ENCODE data around the gene PTMS. TPM values are rescaled to one million over a fixed set of nuclear protein-coding genes. Genes with fewer than 3 reads are reported as not detected.

Gene PTMS
- total and polyA plus RNA-seq, 2 of the 13 experiments (the other 11 are each of a cell fraction or from before 2014, with no cell fraction given): 40.5 to 82.4 TPM

DNA sequence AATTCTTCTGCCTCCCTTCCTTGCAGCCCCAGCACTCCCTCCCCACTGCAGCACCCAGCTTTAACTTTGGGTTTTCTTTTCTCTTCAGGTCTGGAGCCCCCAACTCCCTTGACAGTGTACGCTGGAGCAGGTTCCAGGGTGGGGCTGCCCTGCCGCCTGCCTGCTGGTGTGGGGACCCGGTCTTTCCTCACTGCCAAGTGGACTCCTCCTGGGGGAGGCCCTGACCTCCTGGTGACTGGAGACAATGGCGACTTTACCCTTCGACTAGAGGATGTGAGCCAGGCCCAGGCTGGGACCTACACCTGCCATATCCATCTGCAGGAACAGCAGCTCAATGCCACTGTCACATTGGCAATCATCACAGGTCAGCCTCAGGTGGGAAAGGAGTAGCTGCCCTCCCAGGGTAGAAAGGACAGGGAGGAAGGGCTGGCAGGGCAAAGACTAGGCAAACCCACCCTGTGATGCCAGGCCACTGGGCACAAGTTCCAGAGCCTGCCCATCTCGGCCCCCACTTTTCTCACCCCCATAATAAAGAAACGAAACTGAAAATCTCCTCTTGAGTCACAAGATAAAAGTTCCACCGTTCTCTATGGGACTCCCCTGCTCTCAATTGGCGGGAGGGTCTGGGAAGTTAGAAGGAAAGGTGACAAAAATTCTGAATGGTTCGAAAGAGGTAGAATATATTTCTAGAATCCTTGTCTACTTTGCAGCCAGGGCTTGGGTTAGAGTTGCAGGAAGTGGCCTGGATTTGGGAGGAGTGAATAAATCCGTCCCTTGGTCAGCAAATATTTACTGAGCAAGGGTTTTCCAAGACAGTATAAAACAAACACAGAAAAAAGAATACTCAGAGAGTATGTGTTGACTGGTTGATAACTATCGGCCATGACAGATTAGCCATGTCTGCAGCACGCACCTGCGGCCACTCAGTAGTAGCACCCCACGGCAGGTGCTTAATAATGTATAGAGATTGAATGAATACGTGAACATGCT, 9.3 kb downstream of the PTMS start (continued):
- no peak for TF ChIP-seq ZNF512B (CRISPR knock-in tag; IDR thresholded peaks at IDR 0.05; ENCODE audit: borderline replicate concordance)
- no peak for TF ChIP-seq HNRNPLL (IDR thresholded peaks at IDR 0.05; ENCODE audit: low read depth, low read length, poor library complexity, severe bottlenecking)
- TF ChIP-seq ATF1 (CRISPR knock-in tag; IDR thresholded peaks at IDR 0.05): peak; percentile 43; the same call in 1 of the 2 replicates
- no peak for TF ChIP-seq ZNF790 (CRISPR knock-in tag; IDR thresholded peaks at IDR 0.05; ENCODE audit: borderline replicate concordance)
- peak; percentile 85; the same call in 1 of the 2 replicates for TF ChIP-seq FOXJ3 (CRISPR knock-in tag; IDR thresholded peaks at IDR 0.05; ENCODE audit: borderline replicate concordance)
- peak; percentile 94 for TF ChIP-seq FOXA3 (CRISPR knock-in tag; IDR thresholded peaks at IDR 0.05)
- TF ChIP-seq ESRRA (CRISPR knock-in tag; IDR thresholded peaks at IDR 0.05; ENCODE audit: low read depth): peak; percentile 46; the same call in 1 of the 2 replicates
- TF ChIP-seq ZBTB20 (CRISPR knock-in tag; IDR thresholded peaks at IDR 0.05; ENCODE audit: borderline replicate concordance, low read depth): no peak; the same call in 1 of the 2 replicates
- peak; percentile 42; the same call in 1 of the 2 replicates for TF ChIP-seq FOXK1 (CRISPR knock-in tag; IDR thresholded peaks at IDR 0.05; ENCODE audit: borderline replicate concordance, low read depth)
- TF ChIP-seq, protein P1, sequence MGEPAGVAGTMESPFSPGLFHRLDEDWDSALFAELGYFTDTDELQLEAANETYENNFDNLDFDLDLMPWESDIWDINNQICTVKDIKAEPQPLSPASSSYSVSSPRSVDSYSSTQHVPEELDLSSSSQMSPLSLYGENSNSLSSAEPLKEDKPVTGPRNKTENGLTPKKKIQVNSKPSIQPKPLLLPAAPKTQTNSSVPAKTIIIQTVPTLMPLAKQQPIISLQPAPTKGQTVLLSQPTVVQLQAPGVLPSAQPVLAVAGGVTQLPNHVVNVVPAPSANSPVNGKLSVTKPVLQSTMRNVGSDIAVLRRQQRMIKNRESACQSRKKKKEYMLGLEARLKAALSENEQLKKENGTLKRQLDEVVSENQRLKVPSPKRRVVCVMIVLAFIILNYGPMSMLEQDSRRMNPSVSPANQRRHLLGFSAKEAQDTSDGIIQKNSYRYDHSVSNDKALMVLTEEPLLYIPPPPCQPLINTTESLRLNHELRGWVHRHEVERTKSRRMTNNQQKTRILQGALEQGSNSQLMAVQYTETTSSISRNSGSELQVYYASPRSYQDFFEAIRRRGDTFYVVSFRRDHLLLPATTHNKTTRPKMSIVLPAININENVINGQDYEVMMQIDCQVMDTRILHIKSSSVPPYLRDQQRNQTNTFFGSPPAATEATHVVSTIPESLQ (CRISPR knock-in tag; conservative IDR thresholded peaks at IDR 0.05): 0 out of 2 replicates have a peak, but pooled peaks have one; percentile 54
- TF ChIP-seq ZFP1 (CRISPR knock-in tag; IDR thresholded peaks at IDR 0.05): peak; percentile 48; the same call in 1 of the 2 replicates
- TF ChIP-seq NFKBIZ (CRISPR knock-in tag; IDR thresholded peaks at IDR 0.05): 0 out of 2 replicates have a peak, but pooled peaks have one; percentile 43
- peak; percentile 59; the same call in 1 of the 2 replicates for TF ChIP-seq ZSCAN20 (CRISPR knock-in tag; IDR thresholded peaks at IDR 0.05; ENCODE audit: borderline replicate concordance)
- peak; percentile 81 for TF ChIP-seq SOX5 (CRISPR knock-in tag; IDR thresholded peaks at IDR 0.05; ENCODE audit: borderline replicate concordance)
- peak; percentile 93 for TF ChIP-seq HDAC2 (CRISPR knock-in tag; IDR thresholded peaks at IDR 0.05)
- peak; percentile 87 for TF ChIP-seq HDAC1 (CRISPR knock-in tag; IDR thresholded peaks at IDR 0.05)
- TF ChIP-seq HNF1A (IDR thresholded peaks at IDR 0.05; ENCODE audit: low read depth): peak; percentile 55
- peak; percentile 24; the same call in 1 of the 2 replicates for TF ChIP-seq HNF1A (CRISPR knock-in tag; IDR thresholded peaks at IDR 0.05; ENCODE audit: borderline replicate concordance)
- TF ChIP-seq ELF3 (CRISPR knock-in tag; IDR thresholded peaks at IDR 0.05): peak; percentile 96

Measured in HepG2 (cell line).